Mesodermal cell (in vitro differentiated cells): Measurements from ENCODE around the gene CCR9.

Experiments
- H3K27ac ChIP-seq: 2 replicates; pipeline ENCODE4 v1.7.0; 2013; ENCODE audit warnings: mild to moderate bottlenecking, low read depth, low read length, moderate library complexity; ENCODE audit not compliant: severe bottlenecking
- H3K36me3 ChIP-seq: 2 replicates; pipeline ENCODE4 v1.7.1; 2013; ENCODE audit warnings: mild to moderate bottlenecking, low read length, moderate library complexity; ENCODE audit not compliant: control insufficient read depth, insufficient read depth
- H3K4me1 ChIP-seq: one replicate; pipeline ENCODE4 v1.7.1; 2013; ENCODE audit warnings: mild to moderate bottlenecking, low read length; ENCODE audit not compliant: insufficient read depth, control insufficient read depth, poor library complexity, severe bottlenecking
- H3K4me3 ChIP-seq: 2 replicates; pipeline ENCODE4 v1.7.0; 2013; ENCODE audit warnings: low read length, control low read depth, mild to moderate bottlenecking; ENCODE audit not compliant: insufficient read depth, poor library complexity, severe bottlenecking; ENCODE audit errors: extremely low read depth
- H3K9me3 ChIP-seq: 2 replicates; pipeline ENCODE4 v1.7.1; 2013; ENCODE audit warnings: mild to moderate bottlenecking, low read length, moderate library complexity; ENCODE audit not compliant: control insufficient read depth
- WGBS, 2 experiments: methylation state at CpG; one replicate each; pipeline ENCODE4 v1.1.5; 2013; ENCODE audit warnings: missing lambda C conversion rate in 2 of 2; ENCODE audit not compliant: insufficient coverage in 2 of 2; 5-methylcytosine and 5-hydroxymethylcytosine counted together

CCR9 gene

DNA sequence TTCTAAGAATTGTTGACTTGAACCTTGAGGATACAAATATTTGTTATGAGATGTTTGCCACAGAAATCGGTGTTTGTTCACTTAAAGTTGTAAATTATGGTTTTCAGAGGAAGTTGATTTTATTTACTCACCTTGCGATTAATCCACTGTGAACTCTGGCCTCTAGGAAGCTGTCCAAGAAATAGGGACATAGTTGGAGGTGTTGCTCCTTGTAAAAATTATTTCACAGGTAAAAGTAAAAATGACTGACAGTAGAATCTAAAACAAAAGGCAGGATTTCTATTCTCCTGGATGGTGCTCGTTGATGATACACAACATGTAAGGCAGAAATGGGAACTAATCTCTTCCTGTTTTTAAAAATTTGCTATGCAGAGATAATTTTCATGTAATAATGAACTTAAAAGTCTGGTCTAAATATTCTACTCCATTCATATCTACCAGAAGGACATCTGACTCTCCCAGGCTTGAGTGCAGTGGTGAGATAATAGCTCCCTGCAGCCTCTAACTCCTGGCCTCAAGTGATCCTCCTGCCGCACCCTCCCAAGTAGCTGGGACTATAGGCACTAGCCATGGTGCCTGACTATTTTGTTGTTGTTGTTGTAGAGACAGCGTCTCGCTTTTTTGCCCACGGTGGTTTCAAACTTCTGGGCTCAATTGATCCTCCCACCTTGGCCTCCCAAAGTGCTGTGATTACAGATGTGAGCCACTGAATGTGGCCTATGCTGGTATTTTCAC, 27.4 kb upstream of the CCR9 start:
- H3K36me3 ChIP-seq: no peaks in the 10 kb centered on the region
- H3K27ac ChIP-seq: no peak overlapping the region
- H3K9me3 ChIP-seq: peaks cover 5% of the 10 kb centered on the region
- WGBS, 2 experiments: 40 to 80% methylated on average over 1 to 6 of the region's 7 CpGs
- no peaks in the 10 kb centered on the region for H3K4me1 ChIP-seq
- H3K4me3 ChIP-seq: no peak overlapping the region

DNA sequence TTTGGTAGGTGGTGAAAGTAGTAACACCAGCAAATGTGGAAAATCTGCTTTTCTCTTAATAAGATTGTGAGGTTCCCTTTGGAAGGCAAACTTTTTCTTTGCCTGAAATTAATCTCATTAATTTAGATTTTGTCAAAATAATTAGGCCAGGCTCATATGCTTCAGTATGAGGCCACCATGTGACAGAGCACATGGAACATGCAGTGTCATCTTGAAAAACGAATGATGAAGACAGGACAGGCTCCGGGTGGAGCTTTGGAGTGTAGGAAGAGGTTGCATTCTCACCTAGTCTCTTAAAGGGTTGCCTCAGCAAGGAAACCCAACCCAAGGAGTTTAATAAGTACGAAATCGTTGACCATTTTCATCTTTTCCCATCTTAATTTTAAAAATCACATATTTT, 25.9 kb upstream of the CCR9 start:
- H3K36me3 ChIP-seq: no peaks in the 10 kb centered on the region
- H3K9me3 ChIP-seq: peaks cover 5% of the 10 kb centered on the region
- no peaks in the 10 kb centered on the region for H3K4me1 ChIP-seq
- 60 to 88% methylated on average over 1 to 3 of the region's 4 CpGs for WGBS, 2 experiments
- no peak overlapping the region for H3K4me3 ChIP-seq
- H3K27ac ChIP-seq: no peak overlapping the region

DNA sequence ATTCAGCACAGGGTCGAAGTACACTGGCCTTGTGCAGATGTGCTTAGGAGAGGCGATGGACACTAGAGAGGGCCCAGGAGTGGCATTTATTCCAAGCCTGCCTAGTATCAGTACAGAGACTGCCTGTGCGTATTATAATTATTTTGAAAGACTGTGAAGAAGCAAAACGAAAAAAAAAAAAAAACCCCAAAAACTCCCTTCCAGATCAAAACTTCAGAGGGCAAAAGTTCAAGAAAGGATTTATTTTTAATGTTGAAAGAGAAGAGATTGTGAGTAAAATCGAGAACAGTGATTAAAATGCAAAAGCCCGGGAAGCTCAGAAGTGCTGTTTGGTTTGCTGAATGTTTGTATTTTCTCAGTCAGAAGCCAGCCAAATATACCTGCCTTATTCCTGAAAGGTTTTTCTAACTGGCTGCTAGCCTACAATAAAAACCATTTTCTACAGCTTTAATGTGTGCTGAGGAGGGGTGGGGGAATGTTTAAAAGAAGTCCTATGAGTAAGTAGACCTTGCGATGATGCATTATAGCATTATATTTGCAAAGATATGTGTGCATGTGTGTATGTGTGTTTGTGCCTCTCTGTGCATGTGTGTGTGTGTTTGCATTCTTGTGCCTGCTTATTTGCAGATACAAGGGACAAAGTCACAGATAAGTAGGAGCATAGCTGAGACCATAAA, 25.2 kb upstream of the CCR9 start:
- no peaks in the 10 kb centered on the region for H3K36me3 ChIP-seq
- no peak overlapping the region for H3K4me3 ChIP-seq
- WGBS, 2 experiments: 56 to 83% methylated on average over 4 to 5 of the region's 7 CpGs
- H3K9me3 ChIP-seq: peaks cover 5% of the 10 kb centered on the region
- no peaks in the 10 kb centered on the region for H3K4me1 ChIP-seq
- no peak overlapping the region for H3K27ac ChIP-seq

DNA sequence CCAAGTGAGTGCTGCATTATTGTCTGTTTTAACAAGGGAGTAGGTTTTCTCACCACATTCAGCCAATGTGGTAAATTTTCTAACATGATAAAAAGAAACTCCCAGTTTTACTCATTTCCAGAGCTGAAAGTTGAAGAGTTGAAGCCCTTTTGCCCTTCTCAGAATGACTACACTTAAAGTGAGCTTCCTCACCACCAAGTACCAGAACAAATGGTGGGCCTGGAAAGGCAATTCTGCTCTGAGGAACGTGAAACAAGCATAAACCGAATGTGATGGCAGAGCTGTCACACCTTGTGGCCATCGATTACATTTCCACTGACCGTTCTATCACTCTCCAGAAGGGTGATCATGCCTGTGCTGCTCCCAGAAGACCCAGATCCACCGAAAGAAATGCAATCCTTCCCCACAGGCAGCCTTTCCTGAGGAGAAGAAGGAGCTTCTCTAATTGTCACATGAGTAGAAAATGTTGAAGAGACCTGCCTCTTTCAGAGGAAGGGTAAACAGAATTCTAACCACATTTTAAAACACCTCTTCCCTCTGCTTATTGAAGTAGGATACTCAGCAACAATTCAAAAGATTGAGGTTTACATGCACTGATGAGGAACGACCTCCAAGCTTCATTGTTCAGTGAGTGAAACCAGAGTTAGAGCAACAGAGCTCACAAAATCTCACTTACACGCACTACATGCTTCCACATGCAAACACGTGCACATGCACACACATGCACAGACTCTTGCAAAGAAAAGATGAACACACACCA, 21.4 kb upstream of the CCR9 start:
- WGBS, 2 experiments: 60 to 82% methylated on average over 4 of the region's 8 CpGs
- H3K9me3 ChIP-seq: peaks cover 5% of the 10 kb centered on the region
- no peaks in the 10 kb centered on the region for H3K36me3 ChIP-seq
- H3K4me3 ChIP-seq: no peak overlapping the region
- H3K4me1 ChIP-seq: no peaks in the 10 kb centered on the region
- H3K27ac ChIP-seq: no peak overlapping the region

DNA sequence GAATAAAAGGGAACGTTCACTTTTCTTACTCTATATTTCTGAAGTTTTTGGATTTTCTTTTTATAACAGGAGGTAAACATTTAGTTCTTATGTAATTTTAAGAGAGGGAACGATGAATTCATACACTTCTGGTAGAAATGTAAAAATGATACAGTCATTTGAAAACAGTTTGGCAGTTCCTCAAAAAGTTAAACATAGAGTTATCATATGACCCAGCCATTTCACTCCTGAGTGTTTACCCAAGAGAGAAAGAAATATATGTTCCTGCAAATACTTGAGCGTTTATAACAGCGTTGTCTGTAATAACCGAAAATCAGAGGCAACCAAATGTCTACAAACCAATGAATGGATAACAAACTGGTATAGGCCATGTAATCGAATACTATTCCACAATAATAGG, 20.8 kb upstream of the CCR9 start:
- peaks cover 5% of the 10 kb centered on the region for H3K9me3 ChIP-seq
- H3K4me3 ChIP-seq: no peak overlapping the region
- H3K27ac ChIP-seq: no peak overlapping the region
- 100% methylated on average over 1 to 2 of the region's 6 CpGs for WGBS, 2 experiments
- no peaks in the 10 kb centered on the region for H3K36me3 ChIP-seq
- H3K4me1 ChIP-seq: no peaks in the 10 kb centered on the region

DNA sequence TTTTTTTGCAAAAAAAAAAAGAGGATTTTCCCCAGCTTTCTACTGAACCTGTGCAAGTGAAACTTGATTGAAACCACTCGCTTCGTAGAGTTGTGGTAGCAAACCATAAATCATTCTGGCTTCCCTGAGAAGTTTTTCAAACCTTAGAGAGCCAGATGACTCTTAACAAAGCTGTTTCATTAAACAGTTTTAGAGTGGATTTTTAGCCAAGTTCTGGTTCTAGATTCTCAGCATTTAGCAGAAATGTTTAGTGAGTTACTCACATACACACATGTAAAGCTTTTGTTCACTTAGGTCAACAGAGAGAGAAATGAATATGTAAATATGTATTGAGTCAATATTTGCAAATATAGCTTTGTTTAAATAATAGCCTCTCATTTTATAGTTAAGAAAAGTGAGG, 18.1 kb upstream of the CCR9 start:
- Histone ChIP-seq H3K27ac (no peak overlapping the region), H3K36me3 (no peaks in the 10 kb centered on the region), H3K4me3 (no peak overlapping the region), H3K9me3 (peaks cover 4% of the 10 kb centered on the region), H3K4me1 (no peaks in the 10 kb centered on the region)
- 75% methylated on average over 2 of the region's 2 CpGs; no CpG with 5 or more reads in 1 of the 2 experiments for WGBS, 2 experiments

DNA sequence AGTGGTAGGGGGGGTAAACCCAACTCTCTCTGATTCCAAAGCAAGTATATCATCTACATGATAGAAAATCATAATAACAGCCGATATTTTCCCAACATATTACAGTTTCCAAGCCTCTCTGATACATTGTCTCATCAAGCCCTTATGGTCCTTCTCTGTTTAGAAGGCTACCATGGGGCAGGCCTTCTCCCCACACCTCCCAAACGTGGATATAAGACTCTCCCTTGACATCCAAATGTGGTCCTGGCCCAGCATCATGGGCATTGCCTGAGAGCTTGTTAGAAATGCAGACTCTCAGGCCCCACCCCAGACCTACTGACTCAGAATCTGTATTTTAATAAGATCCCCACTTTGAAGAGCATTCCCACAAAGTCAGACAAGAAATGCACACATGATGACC, 17.7 kb upstream of the CCR9 start:
- Histone ChIP-seq H3K9me3 (no peaks in the 10 kb centered on the region), H3K4me3 (no peak overlapping the region), H3K4me1 (no peaks in the 10 kb centered on the region), H3K36me3 (no peaks in the 10 kb centered on the region), H3K27ac (no peak overlapping the region)
- 85 to 86% methylated on average over 1 to 2 of the region's 2 CpGs for WGBS, 2 experiments

DNA sequence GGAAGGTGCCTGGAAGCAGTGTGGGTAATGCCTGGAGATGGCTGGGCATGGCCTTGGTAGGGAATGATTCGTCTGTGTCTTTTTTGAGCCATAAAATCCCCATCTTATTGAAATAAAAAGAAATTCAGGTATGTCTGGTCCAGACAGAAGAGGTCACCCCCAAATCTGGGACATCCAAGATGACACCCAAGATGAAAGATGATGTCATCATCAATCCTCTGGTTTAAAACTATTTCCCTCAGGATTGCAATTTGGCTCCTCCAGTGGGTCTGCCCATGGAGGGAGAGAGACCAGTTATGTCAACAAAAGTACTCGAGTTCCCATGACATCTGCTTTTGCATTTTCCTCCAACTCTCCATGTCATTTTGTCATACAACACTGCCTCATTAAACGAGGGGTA, 16.7 kb upstream of the CCR9 start:
- H3K4me1 ChIP-seq: no peaks in the 10 kb centered on the region
- H3K9me3 ChIP-seq: no peaks in the 10 kb centered on the region
- no peak overlapping the region for H3K4me3 ChIP-seq
- H3K36me3 ChIP-seq: no peaks in the 10 kb centered on the region
- WGBS, 2 experiments: no CpG with 5 or more reads among the region's 3 CpGs
- no peak overlapping the region for H3K27ac ChIP-seq

DNA sequence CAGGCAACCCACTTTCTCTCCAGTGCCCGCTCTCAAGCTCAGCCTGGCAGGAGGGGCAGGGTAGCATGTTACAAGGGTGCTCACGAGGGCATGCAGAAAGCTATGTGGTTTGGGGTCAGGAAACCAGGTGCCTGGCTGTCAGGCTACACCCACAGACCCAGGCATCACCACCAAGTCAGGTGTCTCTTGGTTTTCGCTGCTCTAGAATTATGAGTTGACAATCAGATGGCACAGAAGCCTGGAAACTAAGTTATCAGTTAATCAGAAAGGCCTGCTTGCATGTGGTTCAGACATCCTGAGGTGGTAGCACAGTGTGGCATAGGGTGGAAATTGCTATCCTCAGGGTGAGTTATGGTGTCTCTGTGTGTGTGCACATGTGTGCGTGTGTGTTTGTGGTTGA, 16.2 kb upstream of the CCR9 start:
- 75 to 93% methylated on average over 1 to 3 of the region's 4 CpGs for WGBS, 2 experiments

DNA sequence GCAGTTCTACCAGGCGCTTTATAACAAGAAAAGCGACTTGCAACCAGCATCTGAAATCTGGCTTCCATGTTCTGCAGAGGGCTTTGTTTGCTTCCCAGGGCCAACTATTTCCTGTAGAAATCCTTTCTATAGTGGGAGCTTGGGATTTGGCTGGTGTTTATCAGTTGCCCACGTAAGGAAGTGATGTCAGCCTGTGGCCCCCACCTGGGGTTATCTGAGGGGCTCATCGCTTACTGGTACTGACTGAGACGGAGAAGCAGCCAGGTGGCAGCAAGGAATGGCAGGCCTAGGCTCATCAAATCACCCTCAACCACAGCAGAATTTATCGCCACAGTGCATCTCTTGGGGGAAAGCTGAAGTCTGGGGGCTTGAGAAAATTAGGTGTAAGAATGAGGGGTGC, 14.6 kb upstream of the CCR9 start:
- WGBS, 2 experiments: 86 to 100% methylated on average over 2 to 4 of the region's 6 CpGs
- Histone ChIP-seq H3K9me3 (no peaks in the 10 kb centered on the region), H3K4me3 (no peak overlapping the region), H3K36me3 (no peaks in the 10 kb centered on the region), H3K4me1 (no peaks in the 10 kb centered on the region), H3K27ac (no peak overlapping the region)

More for the DNA sequence above, 16.2 kb upstream of the CCR9 start:
- H3K4me3 ChIP-seq: no peak overlapping the region
- no peaks in the 10 kb centered on the region for H3K4me1 ChIP-seq
- no peaks in the 10 kb centered on the region for H3K9me3 ChIP-seq
- no peak overlapping the region for H3K27ac ChIP-seq
- H3K36me3 ChIP-seq: no peaks in the 10 kb centered on the region
